ENCODE data around the gene AKR7A2. TPM values are rescaled to one million over a fixed set of nuclear protein-coding genes. Genes with fewer than 3 reads are reported as not detected.
A peak's percentile ranks its signal among the peaks of the same experiment; 100 is the strongest.

Gene AKR7A2
- total RNA-seq (2014; rRNA removed; shearing (Covaris generic)): 90.9 and 96.0 TPM in 2 replicates

GRCh38 chr1:19311931-19312781 lies at the start of gene AKR7A2, which contains the start of gene SLC66A1:
AKR7A2 (minus strand) TSS chr1:19312144; CDS start chr1:19312124, 20 bp downstream.
SLC66A1 (plus strand) TSS chr1:19312326; CDS start chr1:19317678, 5,352 bp downstream.
- peak; percentile 68 for DNase-seq (ENCODE audit: low spot score)

- no peak for DNase-seq (ENCODE audit: low spot score)
These were observed 49.1 kb upstream of the AKR7A2 start for GRCh38 chr1:19360843-19361610.

GRCh38 chr1:19360432-19360831 lies 48.5 kb upstream of the AKR7A2 start:
- no peak for DNase-seq (ENCODE audit: low spot score)

- DNase-seq (ENCODE audit: low spot score): no peak
These were observed 48.1 kb upstream of the AKR7A2 start for GRCh38 chr1:19360016-19360415.

- DNase-seq (ENCODE audit: low spot score): no peak
These were observed 47.4 kb upstream of the AKR7A2 start for GRCh38 chr1:19359357-19359756.

GRCh38 chr1:19358710-19359109 lies 46.8 kb upstream of the AKR7A2 start:
- no peak for DNase-seq (ENCODE audit: low spot score)

- DNase-seq (ENCODE audit: low spot score): no peak
These were observed 45.5 kb upstream of the AKR7A2 start for GRCh38 chr1:19357299-19357986.

GRCh38 chr1:19356266-19356665 lies 44.3 kb upstream of the AKR7A2 start:
- DNase-seq (ENCODE audit: low spot score): no peak

GRCh38 chr1:19354531-19354981 lies 42.6 kb upstream of the AKR7A2 start:
- no peak for DNase-seq (ENCODE audit: low spot score)

- no peak for DNase-seq (ENCODE audit: low spot score)
These were observed 41.7 kb upstream of the AKR7A2 start for GRCh38 chr1:19353596-19353995.

GRCh38 chr1:19352839-19353238 lies 40.9 kb upstream of the AKR7A2 start:
- DNase-seq (ENCODE audit: low spot score): no peak

GRCh38 chr1:19351873-19352272 lies 39.9 kb upstream of the AKR7A2 start:
- no peak for DNase-seq (ENCODE audit: low spot score)

- no peak for DNase-seq (ENCODE audit: low spot score)
These were observed 38.6 kb upstream of the AKR7A2 start for GRCh38 chr1:19350566-19350965.

GRCh38 chr1:19349999-19350398 lies 38.1 kb upstream of the AKR7A2 start:
- DNase-seq (ENCODE audit: low spot score): no peak

GRCh38 chr1:19348441-19349198 lies 36.7 kb upstream of the AKR7A2 start:
- no peak for DNase-seq (ENCODE audit: low spot score)

GRCh38 chr1:19347533-19348172 lies 35.7 kb upstream of the AKR7A2 start:
- no peak for DNase-seq (ENCODE audit: low spot score)

- DNase-seq (ENCODE audit: low spot score): no peak
These were observed 34.1 kb upstream of the AKR7A2 start for GRCh38 chr1:19346026-19346425.

- DNase-seq (ENCODE audit: low spot score): no peak
These were observed 33.4 kb upstream of the AKR7A2 start for GRCh38 chr1:19345391-19345790.

GRCh38 chr1:19344831-19345230 lies 32.9 kb upstream of the AKR7A2 start:
- no peak for DNase-seq (ENCODE audit: low spot score)

GRCh38 chr1:19344372-19344810 lies 32.4 kb upstream of the AKR7A2 start:
- DNase-seq (ENCODE audit: low spot score): peak; percentile 2

Measured in A172 (cell line).